Omental fat pad (tissue), 4 donors: Measurements from ENCODE around the gene ENPP4. TPM values are rescaled to one million over a fixed set of nuclear protein-coding genes. Genes with fewer than 3 reads are reported as not detected.
A peak's percentile ranks its signal among the peaks of the same experiment; 100 is the strongest.
"Not testable (repeated sequence)": the region's sequence is repeated elsewhere in the genome, so short reads cannot be mapped to it uniquely, and the experiment has no call there.

ENCODE experiments used
- ATAC-seq: fragments of 150-250 bp; one replicate; pipeline ENCODE4 v1.9.1; 2016; ENCODE audit warnings: mild to moderate bottlenecking, moderate library complexity; ENCODE audit not compliant: low FRiP score
- DNase-seq: peaks from one replicate; pipeline ENCODE4 v3.0.0-alpha.2; 2019; ENCODE audit warnings: low spot score
- CTCF ChIP-seq, 3 donors: fragments of 450-650 bp; IDR thresholded peaks; one replicate each; pipeline ENCODE4 v1.5.1; 2016 to 2017; ENCODE audit warnings: antibody characterized with exemption in 3 of 3, mild to moderate bottlenecking in 3 of 3, moderate library complexity in 2 of 3
- total RNA-seq, 4 donors: library from RNA; depleted of rRNA; stranded (reverse); fragments of >200 nt; gene quantifications; one replicate each; pipeline ENCODE4 v1.1.0, GENCODE V29; 2016

The ENPP4 gene
- total RNA-seq = 10 to 100 TPM; 16.8 to 27.3 (median 21.8) TPM

- ATAC-seq = peak; percentile 100
- DNase-seq = peak; percentile 34
- no peak for TF ChIP-seq CTCF (IDR thresholded peaks at IDR 0.05)
These were observed at the start of gene ENPP4 for GRCh38 chr6:46129629-46130511. ENPP4 (plus strand) TSS chr6:46129989; CDS start chr6:46139584, 9,595 bp downstream.

GRCh38 chr6:46080111-46080510 lies 49.7 kb upstream of the ENPP4 start:
- DNase-seq = no peak
- no peak for ATAC-seq
- TF ChIP-seq CTCF (IDR thresholded peaks at IDR 0.05) = no peak

GRCh38 chr6:46085688-46086087 lies 44.1 kb upstream of the ENPP4 start:
- not testable (repeated sequence) for DNase-seq, ATAC-seq

GRCh38 chr6:46090115-46091079 lies 39.4 kb upstream of the ENPP4 start:
- TF ChIP-seq CTCF (IDR thresholded peaks at IDR 0.05) = no peak
- DNase-seq (no peak), ATAC-seq (no peak)

- ATAC-seq (no peak), DNase-seq (no peak)
- no peak for TF ChIP-seq CTCF (IDR thresholded peaks at IDR 0.05)
These were observed 38.7 kb upstream of the ENPP4 start for GRCh38 chr6:46091080-46091478.

- DNase-seq (no peak), ATAC-seq (no peak)
- no peak for TF ChIP-seq CTCF (IDR thresholded peaks at IDR 0.05)
These were observed 34.5 kb upstream of the ENPP4 start for GRCh38 chr6:46095251-46095650.

GRCh38 chr6:46097366-46097765 lies 32.4 kb upstream of the ENPP4 start:
- TF ChIP-seq CTCF (IDR thresholded peaks at IDR 0.05) = no peak
- ATAC-seq = no peak

More at GRCh38 chr6:46097366-46097765, 32.4 kb upstream of the ENPP4 start:
- no peak for DNase-seq
